Stimulated activated CD4-positive, alpha-beta T cell treated with anti-CD3 and anti-CD28 coated beads, Interleukin-4, amount 100 ng/mL, for 24 hours (primary cell): ENCODE measurements around the gene POC5.
"Not testable (repeated sequence)": the region's sequence is repeated elsewhere in the genome, so short reads cannot be mapped to it uniquely, and the experiment has no call there.

Source experiments
- DNase-seq: peaks from one replicate; pipeline ENCODE4 v3.0.0-alpha.2; 2020

The POC5 gene

GRCh38 chr5:75695472-75696351 is 21.5 kb downstream of the POC5 start:
- not testable (repeated sequence) for DNase-seq

GRCh38 chr5:75694781-75695180 is 22.5 kb downstream of the POC5 start:
- DNase-seq: no peak

- DNase-seq: no peak
These were observed 26.6 kb downstream of the POC5 start for GRCh38 chr5:75690669-75691068.

GRCh38 chr5:75686480-75686879 is 30.8 kb downstream of the POC5 start:
- no peak for DNase-seq

- DNase-seq: no peak
These were observed 32.1 kb downstream of the POC5 start for GRCh38 chr5:75685141-75685540.

GRCh38 chr5:75681125-75681830 is 36.0 kb downstream of the POC5 start:
- no peak for DNase-seq

GRCh38 chr5:75678155-75678554 is 39.1 kb downstream of the POC5 start:
- DNase-seq: no peak

- no peak for DNase-seq
These were observed 39.6 kb downstream of the POC5 start for GRCh38 chr5:75677607-75678006.

- DNase-seq: no peak
These were observed 41.5 kb downstream of the POC5 start for GRCh38 chr5:75675783-75676182.

GRCh38 chr5:75672616-75673015 is 44.6 kb downstream of the POC5 start:
- DNase-seq: no peak

GRCh38 chr5:75671506-75671905 is 45.7 kb downstream of the POC5 start:
- DNase-seq: no peak

GRCh38 chr5:75670577-75670976 is 46.7 kb downstream of the POC5 start:
- no peak for DNase-seq

GRCh38 chr5:75668977-75669689 is 48.1 kb downstream of the POC5 start:
- peak; percentile 69 for DNase-seq

- DNase-seq: no peak
These were observed 48.8 kb downstream of the POC5 start for GRCh38 chr5:75668445-75668844.

GRCh38 chr5:75667586-75667985 is 49.7 kb downstream of the POC5 start:
- no peak for DNase-seq

- no peak for DNase-seq
These were observed 50.4 kb downstream of the POC5 start for GRCh38 chr5:75666801-75667200.

- no peak for DNase-seq
These were observed 52.3 kb downstream of the POC5 start for GRCh38 chr5:75664979-75665378.

- DNase-seq: no peak
These were observed 53.5 kb downstream of the POC5 start for GRCh38 chr5:75663579-75664284.

GRCh38 chr5:75662061-75662460 is 55.2 kb downstream of the POC5 start:
- DNase-seq: no peak

GRCh38 chr5:75660678-75661465 is 56.4 kb downstream of the POC5 start:
- DNase-seq: no peak

- DNase-seq: no peak
These were observed 57.3 kb downstream of the POC5 start for GRCh38 chr5:75659791-75660450.
